8988T (cell line): ENCODE results near the gene PCSK9.

Experiments used
- DNase-seq: peaks from one replicate; pipeline ENCODE4 v3.0.0; 2011

PCSK9 gene

GRCh38 chr1:55044617-55045397 is 5.5 kb downstream of the PCSK9 start:
- DNase-seq, result no peak

DNA sequence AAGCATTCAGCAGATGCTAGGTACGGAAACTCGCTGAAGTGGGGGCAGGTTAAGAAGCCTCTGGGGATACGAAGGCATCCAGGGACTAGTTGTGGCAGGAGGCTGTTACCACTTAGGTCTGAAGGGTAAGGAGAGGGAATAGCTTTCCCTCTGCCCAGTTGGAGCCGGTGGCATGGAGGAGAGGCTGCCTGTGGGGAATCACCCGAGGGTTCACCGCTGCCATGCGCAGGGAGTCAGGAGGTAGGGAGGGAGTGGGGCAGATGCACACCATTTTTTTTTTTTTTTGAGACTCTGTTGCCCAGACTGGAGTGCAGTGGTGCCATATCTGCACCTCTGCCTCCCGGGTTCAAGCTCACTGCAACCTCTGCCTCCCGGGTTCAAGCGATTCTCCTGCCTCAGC is 6.1 kb downstream of the PCSK9 start:
- DNase-seq, result no peak

GRCh38 chr1:55046871-55047270 is 7.5 kb downstream of the PCSK9 start:
- DNase-seq, result no peak

DNA sequence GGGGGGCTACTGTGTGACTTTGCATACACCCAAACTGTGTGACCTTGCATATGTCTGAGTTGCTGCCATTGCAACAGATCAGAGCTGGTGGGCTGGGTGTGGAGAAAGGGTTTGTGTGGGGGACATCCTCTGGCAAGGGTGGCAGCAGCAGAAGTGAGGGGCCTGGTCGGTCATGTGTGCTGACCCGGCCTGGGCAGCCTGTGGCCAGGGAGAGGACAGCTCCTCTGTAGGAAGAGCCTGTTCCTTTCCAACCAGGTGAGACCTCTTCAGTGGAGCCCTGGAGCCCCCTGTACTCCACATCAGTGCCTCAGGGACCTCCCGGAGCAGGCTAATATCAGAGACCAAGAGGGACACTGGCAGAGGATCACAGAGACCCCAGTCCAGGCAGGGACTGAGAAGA is 8.3 kb downstream of the PCSK9 start:
- DNase-seq, result no peak

DNA sequence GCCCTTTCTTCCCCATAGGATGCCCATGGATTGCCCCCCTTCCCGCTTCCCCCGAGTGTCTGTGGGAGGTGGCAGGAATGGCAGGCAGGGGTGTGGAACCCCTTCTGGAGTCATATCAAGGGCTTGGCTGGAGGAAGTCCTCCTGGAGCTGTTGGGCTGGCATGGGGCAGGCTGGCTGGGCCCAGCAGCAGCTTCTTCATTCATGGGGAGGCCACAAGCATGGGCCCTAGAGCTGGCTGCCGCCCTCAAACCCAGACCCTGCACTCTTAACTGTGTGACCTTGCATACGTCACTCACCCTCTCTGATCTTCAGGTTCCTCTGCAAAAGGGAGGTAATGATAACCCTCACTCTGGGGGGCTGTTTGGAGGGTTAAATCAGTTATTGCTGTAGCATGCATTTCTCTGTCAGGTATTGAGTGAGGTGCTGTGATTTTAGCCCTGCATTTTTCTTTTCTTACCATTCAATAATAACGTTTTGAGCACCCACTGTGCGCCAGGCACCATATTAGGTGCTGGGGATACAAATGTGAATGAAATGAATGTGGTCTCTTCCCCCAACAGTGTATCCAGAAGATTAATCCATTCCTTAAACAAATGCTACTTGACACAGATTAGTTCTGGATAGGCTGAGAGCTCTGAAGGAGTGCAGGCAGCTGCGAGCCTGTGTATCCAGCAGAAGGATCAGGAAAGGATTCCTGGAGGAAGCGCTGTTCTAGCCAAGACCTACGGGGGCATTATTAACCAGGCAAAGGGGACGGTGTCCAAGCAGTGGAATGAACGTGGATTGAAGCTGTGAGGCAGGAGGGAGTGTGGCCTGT is 9.3 kb downstream of the PCSK9 start:
- no peak for DNase-seq

DNA sequence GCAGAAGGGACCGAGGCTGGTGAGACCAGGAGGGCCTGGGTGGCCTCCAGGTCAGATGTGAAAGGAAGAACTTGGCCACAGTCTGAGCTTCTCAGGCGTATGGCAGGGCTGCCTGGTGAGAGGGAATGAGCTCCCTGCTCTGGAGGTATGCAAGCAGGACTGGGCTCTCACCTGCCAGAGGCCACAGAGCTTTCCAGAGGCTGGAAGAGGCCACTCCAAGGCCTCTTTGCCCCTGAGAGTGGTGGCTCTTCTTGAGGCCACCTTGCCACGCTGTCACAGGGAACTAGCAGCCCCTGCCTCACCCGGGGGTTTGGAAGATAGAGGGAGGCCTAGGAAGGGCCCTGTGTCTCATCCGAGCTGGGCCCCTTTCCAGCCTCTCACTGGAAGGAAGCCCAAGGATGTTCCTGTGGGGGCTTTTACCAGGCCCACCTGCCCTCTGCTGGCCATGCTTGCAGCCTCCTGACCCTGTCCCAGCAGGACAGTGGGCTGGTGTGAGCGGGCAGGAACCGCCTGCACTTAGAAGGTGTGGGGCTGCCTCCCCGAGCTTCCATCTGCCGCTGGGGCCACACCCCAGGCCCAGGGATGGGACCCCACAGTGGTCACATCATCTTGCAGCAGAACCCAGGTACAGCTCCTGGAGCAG is 10.0 kb downstream of the PCSK9 start:
- DNase-seq, result no peak

- DNase-seq, result no peak
These were observed 10.5 kb downstream of the PCSK9 start for GRCh38 chr1:55049914-55050278.

DNA sequence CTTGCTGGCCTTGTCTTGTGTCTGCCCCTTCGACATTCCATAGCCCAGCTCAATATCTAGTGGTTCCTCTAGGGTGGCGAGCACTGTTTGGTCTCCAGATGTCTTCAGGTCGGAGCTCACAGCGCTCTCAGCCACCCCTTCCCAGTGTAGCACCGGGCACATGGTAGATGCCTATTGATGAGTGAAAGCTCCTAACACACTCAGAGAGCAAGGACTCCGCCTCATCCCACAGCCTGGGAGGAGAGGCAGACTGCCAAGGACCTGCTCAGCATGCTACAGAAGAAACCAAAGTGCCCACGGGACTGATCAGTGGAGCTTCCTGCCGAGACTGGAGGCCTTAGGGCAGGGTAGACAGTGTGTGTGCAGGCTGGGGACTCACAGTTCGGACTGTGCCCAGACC is 10.9 kb downstream of the PCSK9 start:
- DNase-seq, result no peak

- no peak for DNase-seq
These were observed 11.8 kb downstream of the PCSK9 start for GRCh38 chr1:55051169-55051568.

- DNase-seq, result no peak
These were observed 12.3 kb downstream of the PCSK9 start for GRCh38 chr1:55051621-55052020.

DNA sequence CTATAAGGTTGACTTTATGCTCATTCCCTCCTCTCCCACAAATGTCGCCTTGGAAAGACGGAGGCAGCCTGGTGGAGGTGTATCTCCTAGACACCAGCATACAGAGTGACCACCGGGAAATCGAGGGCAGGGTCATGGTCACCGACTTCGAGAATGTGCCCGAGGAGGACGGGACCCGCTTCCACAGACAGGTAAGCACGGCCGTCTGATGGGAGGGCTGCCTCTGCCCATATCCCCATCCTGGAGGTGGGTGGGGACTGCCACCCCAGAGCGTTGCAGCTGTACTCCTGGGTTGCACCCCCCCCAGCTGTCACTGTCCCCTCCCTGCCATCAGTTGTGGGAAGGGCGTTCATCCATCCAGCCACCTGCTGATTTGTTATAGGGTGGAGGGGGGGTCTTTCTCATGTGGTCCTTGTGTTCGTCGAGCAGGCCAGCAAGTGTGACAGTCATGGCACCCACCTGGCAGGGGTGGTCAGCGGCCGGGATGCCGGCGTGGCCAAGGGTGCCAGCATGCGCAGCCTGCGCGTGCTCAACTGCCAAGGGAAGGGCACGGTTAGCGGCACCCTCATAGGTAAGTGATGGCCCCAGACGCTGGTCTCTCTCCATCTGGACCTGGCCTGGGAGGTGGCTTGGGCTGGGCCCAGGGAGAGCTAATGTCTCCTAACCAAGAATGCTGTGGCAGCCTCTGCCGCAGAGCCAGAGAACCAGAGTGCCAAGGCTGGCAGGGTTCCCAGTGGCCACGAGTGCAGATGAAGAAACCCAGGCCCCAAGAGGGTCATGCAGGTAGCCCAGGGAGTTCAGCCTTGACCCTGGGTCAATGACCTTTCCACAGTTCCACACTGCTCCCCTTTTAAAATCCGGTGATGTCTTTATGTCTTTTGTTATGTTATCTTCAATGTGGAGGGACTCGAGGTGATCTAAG is 13.1 kb downstream of the PCSK9 start:
- DNase-seq, result no peak

DNA sequence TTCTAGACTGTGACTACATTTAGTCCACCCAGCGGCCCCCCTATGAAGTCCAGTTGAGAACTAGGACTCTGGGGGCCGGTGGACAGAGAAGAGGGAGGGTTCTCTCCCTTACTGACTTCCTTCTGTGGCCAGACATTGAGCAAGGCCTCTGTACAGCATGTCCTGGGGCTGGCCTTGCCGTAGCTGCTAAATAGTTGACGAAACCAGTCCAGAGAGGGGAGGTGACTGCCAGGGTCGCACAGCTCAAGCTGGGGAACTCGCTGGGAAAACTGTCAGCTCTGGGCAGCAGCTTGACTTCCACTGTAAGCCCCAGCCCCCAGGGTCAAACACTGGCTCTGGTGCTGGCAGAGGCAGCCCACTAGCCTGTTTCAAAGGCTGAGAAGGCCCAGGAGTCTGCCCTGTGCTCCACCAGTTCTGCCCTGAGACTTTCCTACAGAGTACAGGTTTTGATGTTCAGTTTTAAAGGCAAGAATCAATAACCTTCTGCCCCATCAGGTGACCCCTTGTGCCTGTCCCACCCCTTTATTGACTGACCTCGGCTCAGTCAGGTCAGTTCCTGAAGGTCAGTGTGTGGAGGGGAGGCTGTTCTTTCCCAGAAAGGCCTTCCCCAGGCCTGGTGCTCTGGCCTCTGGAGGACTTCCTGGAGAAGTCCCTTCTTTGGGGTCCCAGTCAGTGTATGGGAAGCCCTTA is 14.1 kb downstream of the PCSK9 start:
- DNase-seq, result no peak

- DNase-seq, result no peak
These were observed 15.0 kb downstream of the PCSK9 start for GRCh38 chr1:55054396-55054795.

DNA sequence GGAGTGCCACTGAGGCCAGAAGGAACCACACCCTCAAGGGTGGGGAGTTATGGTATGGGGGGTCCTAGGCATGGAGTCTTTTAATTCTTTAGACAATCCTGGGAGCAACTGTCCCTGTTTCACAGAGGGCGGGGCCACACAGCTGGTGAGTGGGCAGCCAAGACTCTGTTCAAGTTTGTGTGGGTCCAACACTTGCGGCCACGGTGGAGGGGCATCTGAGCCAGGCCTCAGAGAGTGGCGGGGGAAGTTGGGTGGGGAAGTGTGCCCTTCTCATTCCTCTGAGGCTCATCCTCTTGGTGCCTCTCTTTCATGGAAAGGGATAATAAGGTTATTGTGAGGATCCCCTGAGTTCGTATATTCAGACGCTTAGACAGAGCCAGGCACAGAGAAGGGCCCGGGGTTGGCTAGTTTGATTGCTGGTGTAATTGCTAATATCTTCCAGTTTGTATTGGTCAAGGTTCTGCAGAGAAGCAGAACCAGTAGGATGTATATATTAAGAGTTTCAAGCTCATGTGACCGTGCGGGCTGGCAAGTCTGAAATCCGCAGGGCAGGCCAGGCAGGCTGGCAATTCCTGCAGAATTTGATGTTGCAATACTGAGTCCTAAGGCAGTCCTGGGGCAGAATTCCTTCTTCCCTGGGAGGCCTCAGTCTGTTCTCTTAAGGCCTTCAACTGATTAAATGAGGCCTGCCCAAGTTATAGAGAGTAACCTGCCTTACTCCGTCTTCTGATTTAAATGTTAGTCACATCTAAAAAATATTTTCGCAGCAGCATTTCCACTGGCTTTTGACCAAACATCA is 15.9 kb downstream of the PCSK9 start:
- DNase-seq, result no peak

DNA sequence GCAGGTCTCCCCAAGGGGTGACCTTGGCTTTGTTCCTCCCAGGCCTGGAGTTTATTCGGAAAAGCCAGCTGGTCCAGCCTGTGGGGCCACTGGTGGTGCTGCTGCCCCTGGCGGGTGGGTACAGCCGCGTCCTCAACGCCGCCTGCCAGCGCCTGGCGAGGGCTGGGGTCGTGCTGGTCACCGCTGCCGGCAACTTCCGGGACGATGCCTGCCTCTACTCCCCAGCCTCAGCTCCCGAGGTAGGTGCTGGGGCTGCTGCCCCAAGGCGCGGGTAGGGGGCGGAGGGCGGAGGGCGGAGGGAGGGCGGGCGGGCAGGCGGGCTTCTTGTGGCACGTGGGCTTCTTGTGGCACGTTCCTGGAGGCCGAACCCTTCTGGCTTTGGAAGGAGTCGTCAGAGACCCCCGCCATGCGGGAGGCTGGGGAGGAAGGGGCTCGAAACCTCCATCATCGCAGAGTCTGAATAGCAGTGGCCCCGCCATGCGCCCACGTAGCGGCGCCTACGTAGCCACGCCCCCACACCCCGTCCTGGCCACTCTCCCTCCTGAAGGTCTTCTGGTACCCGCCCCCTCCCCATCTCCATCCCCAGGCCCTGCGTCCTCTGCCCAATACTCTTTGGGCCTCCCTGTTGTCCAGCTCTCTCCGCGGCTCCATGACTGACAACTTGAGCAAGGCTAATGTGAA is 16.7 kb downstream of the PCSK9 start:
- DNase-seq, result no peak

DNA sequence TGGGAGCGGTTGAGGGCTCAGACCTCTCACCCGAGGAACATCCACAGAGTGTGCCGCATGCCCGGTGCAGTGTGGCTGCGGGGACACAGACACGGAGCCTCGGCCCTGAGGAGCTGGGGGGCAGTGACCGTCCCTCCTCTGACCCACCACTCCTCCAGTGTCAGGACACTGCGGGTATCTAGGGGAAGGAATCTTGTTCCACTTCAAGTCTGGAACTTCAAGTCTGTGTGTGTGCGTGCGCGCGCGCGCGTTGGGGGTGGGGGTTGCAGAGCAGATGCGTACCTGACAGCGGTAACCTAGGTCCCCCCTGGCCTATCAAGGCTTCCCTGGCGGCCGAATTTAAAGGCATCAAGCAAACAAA is 17.3 kb downstream of the PCSK9 start:
- DNase-seq, result no peak

DNA sequence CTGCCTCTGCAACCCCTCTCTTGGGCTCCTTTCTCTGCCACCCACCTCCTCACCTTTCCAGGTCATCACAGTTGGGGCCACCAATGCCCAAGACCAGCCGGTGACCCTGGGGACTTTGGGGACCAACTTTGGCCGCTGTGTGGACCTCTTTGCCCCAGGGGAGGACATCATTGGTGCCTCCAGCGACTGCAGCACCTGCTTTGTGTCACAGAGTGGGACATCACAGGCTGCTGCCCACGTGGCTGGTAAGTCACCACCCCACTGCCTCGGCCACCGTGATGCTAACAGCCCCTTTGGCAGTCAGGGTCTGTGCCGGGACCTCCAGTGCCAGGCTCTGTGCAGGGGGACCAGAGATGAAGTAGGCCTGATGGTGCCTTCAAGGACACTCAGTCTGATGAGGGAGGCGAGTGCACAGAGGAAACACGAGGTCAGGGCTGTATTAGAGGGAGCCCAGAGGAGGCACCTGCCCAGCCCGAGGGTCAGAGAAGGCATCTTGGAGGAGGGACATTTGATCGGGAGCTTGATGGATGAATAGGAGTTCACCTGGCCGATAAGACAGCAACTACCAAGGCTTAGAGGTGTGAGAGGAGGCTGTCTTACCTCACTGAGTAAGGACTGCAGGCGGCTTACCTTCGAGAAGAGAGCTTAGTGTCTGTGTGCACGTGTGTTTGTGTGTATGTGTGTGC is 18.1 kb downstream of the PCSK9 start:
- no peak for DNase-seq

DNA sequence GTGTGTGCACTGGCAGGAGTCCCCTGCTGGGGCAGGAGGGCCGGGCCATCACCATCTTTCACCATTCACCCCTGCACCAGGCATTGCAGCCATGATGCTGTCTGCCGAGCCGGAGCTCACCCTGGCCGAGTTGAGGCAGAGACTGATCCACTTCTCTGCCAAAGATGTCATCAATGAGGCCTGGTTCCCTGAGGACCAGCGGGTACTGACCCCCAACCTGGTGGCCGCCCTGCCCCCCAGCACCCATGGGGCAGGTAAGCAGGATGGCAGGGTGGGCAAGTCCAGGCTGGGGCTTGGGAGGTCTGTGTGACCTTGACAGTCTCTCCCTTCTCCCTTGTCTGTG is 18.6 kb downstream of the PCSK9 start:
- no peak for DNase-seq

DNA sequence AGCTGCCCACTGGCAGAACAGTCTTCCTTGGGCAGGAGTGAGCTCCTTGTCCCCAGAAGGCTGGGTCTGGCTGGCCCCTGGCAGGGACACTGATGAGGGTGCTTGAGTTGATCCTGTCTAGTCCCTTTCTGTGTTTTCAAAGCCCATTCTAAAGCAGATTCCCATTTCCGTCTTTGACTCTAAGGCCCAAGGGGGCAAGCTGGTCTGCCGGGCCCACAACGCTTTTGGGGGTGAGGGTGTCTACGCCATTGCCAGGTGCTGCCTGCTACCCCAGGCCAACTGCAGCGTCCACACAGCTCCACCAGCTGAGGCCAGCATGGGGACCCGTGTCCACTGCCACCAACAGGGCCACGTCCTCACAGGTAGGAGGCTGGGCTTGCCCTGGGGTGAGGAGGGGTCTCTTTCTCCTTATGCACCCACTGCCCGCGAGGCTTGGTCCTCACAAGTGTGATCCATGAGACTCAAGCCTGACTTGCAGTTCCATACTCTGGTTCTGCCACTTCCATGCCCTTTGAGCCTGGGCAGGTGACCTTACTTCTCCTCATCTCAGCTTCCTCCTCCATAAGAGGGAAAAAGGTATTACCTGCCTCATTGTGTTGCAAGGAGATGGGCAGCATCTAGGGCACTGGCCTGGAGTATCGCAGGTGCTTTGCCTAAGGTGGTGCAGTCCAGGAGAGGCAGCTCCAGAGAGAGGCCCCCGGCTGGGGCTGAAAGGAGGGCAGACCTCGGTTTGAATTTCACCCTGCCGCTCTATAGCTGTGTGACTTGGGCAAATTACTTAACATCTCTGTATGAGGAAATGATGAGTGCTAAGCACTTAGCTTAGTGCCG is 20.2 kb downstream of the PCSK9 start:
- no peak for DNase-seq
